BE2C (cell line): ENCODE results near the gene TFB2M.

ENCODE experiments used
- DNase-seq: peaks from one replicate; pipeline ENCODE4 v3.0.0-alpha.2; 2020
- H3K27me3 ChIP-seq: fragments of 250-450 bp; sonication (Bioruptor Pico); 2 replicates; pipeline ENCODE4 v1.5.1; 2020; ENCODE audit warnings: mild to moderate bottlenecking
- H3K36me3 ChIP-seq: fragments of 250-450 bp; sonication (Bioruptor Pico); 2 replicates; pipeline ENCODE4 v1.5.1; 2020; ENCODE audit warnings: mild to moderate bottlenecking
- H3K4me1 ChIP-seq: fragments of 250-450 bp; sonication (Bioruptor Pico); 2 replicates; pipeline ENCODE4 v1.5.1; 2020
- H3K4me3 ChIP-seq: 2 replicates; pipeline ENCODE4 v1.5.1; 2011; ENCODE audit warnings: low read depth, low read length
- H3K9me3 ChIP-seq: fragments of 250-450 bp; sonication (Bioruptor Pico); 2 replicates; pipeline ENCODE4 v1.5.1; 2020
- TF ChIP-seq, protein P1 (sequence below): IDR thresholded peaks from 2 replicates; pipeline ENCODE4 v1.5.1; 2012; ENCODE audit warnings: mild to moderate bottlenecking, low read depth, low read length

The TFB2M gene

DNA sequence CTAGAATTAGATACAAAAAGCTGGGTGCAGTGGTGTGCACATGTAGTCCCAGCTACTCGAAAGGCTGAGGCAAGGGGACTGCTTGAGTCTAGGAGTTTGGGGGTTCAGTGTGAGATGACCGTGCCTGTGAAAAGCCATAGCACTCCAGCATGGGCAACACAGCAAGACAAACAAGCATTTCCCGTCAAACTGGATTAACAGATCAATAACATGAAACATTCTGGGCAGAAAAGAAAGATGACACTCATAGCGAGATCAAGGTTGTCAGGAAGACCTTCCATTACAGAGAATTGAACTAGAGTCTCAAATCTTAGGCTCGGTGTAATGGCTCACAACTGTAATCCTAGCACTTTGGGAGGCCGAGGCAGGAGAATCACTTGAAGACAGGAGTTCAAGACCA, 14.0 kb downstream of the TFB2M start:
- no peaks in the 10 kb centered on the region for H3K27me3 ChIP-seq
- TF ChIP-seq, protein P1, sequence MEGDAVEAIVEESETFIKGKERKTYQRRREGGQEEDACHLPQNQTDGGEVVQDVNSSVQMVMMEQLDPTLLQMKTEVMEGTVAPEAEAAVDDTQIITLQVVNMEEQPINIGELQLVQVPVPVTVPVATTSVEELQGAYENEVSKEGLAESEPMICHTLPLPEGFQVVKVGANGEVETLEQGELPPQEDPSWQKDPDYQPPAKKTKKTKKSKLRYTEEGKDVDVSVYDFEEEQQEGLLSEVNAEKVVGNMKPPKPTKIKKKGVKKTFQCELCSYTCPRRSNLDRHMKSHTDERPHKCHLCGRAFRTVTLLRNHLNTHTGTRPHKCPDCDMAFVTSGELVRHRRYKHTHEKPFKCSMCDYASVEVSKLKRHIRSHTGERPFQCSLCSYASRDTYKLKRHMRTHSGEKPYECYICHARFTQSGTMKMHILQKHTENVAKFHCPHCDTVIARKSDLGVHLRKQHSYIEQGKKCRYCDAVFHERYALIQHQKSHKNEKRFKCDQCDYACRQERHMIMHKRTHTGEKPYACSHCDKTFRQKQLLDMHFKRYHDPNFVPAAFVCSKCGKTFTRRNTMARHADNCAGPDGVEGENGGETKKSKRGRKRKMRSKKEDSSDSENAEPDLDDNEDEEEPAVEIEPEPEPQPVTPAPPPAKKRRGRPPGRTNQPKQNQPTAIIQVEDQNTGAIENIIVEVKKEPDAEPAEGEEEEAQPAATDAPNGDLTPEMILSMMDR: no peak
- no peaks in the 10 kb centered on the region for H3K4me1 ChIP-seq
- DNase-seq: no peak
- H3K4me3 ChIP-seq: no peak overlapping the region
- H3K9me3 ChIP-seq: no peaks in the 10 kb centered on the region
- peaks cover 77% of the 10 kb centered on the region for H3K36me3 ChIP-seq

DNA sequence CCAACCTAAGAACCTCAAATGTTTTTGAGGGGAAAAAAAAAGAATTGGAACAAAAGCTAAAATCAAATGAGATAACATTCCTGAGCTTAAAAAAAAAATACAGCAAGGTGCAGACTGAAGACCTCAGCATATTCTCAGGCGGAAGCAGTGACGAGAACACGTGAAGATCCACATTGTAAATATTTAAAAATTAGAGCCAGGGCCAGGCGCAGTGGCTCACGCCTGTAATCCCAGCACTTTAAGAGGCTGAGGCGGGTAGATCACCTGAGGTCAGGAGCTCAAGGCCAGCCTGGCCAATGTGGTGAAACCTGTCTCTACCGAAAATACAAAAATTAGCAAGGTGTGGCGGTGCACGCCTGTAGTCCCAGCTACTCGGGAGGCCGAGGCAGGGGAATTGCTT, 15.7 kb downstream of the TFB2M start:
- H3K36me3 ChIP-seq: peaks cover 67% of the 10 kb centered on the region

DNA sequence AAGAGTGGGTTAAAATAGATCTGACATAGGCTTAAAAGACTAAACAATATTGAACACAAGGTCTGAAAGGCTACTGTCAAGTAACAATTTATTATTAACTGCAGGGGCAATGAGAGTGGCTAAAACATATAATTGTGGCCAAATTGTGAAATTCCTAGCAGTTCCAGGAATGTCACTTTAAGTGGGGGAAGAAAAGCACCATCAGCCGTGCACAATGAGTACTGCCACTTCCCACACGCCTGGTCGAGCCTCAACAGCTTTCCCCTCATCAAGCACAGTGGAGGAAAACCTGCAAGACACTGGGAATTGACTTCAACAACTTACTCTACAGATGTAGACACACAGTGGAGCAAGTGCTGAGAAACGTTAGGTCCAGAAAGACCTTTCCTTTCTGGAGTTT, 16.4 kb downstream of the TFB2M start:
- TF ChIP-seq, protein P1: no peak
- H3K36me3 ChIP-seq: peaks cover 65% of the 10 kb centered on the region
- no peaks in the 10 kb centered on the region for H3K9me3 ChIP-seq
- DNase-seq: no peak
- H3K27me3 ChIP-seq: no peaks in the 10 kb centered on the region
- H3K4me3 ChIP-seq: no peak overlapping the region
- H3K4me1 ChIP-seq: no peaks in the 10 kb centered on the region

More for the DNA sequence above, 15.7 kb downstream of the TFB2M start:
- H3K9me3 ChIP-seq: no peaks in the 10 kb centered on the region
- no peaks in the 10 kb centered on the region for H3K27me3 ChIP-seq
- no peak overlapping the region for H3K4me3 ChIP-seq
- TF ChIP-seq, protein P1: no peak
- DNase-seq: no peak
- H3K4me1 ChIP-seq: no peaks in the 10 kb centered on the region

DNA sequence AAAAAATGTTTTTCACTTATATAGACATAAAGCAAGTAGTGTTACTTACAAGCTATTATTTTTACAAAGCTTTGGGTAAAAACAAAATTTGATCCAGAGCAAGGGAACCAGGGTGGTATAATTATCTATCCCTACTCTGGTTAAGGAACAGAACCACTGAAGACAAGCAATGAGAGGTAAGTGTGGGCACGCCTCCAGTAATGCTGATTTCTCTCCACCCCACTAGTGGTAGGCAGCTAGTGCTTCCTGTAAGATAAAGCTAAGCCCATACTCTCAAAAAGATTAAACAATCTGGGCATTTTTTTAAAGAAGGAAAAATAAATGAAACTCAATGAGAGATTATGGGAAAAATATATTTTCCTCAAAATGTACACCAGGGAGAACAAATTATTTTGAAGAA, 22.1 kb downstream of the TFB2M start:
- H3K36me3 ChIP-seq: peaks cover 52% of the 10 kb centered on the region
- no peaks in the 10 kb centered on the region for H3K4me1 ChIP-seq
- no peak for DNase-seq
- H3K4me3 ChIP-seq: no peak overlapping the region
- TF ChIP-seq, protein P1: no peak
- no peaks in the 10 kb centered on the region for H3K9me3 ChIP-seq
- no peaks in the 10 kb centered on the region for H3K27me3 ChIP-seq

DNA sequence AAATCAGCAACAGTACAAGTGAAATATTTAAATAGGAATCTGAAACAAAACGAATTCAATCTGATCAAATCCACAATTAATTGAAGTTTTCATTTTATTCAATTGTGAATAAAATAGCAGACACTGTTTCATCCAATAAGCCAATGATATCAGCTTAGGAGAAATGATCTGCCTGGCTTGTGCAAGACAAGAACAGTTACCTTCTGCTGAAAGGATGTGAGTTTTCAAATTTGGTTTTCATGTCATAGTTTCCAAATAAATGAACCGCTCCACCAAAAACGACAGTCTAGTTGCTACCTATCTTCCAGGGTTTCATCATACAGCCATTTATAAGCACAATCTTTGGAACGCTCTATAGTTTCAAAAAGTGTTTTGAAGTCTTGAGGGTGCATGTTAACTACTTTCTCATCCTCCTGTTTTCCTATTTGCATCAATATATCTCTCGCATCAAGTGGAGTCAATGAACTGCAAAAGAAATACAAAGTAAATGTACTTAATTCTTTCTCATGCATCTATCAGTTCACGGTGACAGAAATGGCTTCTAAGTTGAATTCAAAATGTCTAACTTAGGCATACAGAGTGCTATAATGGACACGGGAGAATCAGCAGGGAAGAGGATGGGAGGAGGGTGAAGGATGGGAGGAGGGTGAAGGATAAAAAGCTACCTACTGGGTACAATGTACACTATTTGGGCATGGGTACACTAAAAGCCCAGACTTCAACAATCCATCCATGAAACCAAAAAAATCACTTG, 25.1 kb downstream of the TFB2M start:
- H3K4me3 ChIP-seq: no peak overlapping the region
- no peaks in the 10 kb centered on the region for H3K4me1 ChIP-seq
- peaks cover 34% of the 10 kb centered on the region for H3K36me3 ChIP-seq
- no peaks in the 10 kb centered on the region for H3K27me3 ChIP-seq
- no peak for DNase-seq
- no peaks in the 10 kb centered on the region for H3K9me3 ChIP-seq
- TF ChIP-seq, protein P1: no peak

DNA sequence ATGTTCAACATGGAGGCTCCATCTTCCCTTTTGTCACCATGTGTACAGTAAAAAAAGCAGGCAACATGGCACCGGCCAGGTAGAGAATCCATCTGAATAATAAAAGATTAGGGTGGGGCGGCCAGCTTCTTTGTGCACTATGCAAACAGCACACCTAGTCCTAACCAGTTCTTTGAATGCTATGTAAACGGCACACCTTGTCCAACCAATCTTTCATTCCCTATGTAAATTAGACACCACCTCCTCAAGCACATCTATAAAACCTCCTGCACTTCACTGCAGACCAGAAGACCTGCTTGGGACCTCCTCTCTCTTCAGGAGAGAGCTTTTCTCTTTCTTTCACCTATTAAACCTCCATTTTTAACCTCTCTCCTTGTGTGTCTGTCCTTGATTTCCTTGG, 28.2 kb downstream of the TFB2M start:
- Histone ChIP-seq H3K36me3 (peaks cover 11% of the 10 kb centered on the region), H3K4me1 (no peaks in the 10 kb centered on the region), H3K4me3 (no peak overlapping the region), H3K27me3 (no peaks in the 10 kb centered on the region), H3K9me3 (no peaks in the 10 kb centered on the region)
- TF ChIP-seq, protein P1: no peak
- DNase-seq: no peak
